Gastrocnemius medialis (tissue), 4 donors: ENCODE results near the gene PYY. TPM values are rescaled to one million over a fixed set of nuclear protein-coding genes. Genes with fewer than 3 reads are reported as not detected.
"Not testable (repeated sequence)": the region's sequence is repeated elsewhere in the genome, so short reads cannot be mapped to it uniquely, and the experiment has no call there.

Source experiments
- ATAC-seq, 2 donors: fragments of 150-250 bp; one replicate each; pipeline ENCODE4 v1.9.1; 2016
- DNase-seq, 2 donors: peaks; one replicate each; pipeline ENCODE4 v3.0.0-alpha.2; 2019
- H3K27ac ChIP-seq, 4 donors: fragments of 200-600 bp; sonication (generic); 1 replicate in 1 of 4; 2 replicates in 3 of 4; pipeline ENCODE4 v1.5.1; 2016 to 2018; ENCODE audit warnings: mild to moderate bottlenecking in 2 of 4, moderate library complexity in 1 of 4
- H3K27me3 ChIP-seq, 3 donors: fragments of 200-600 bp; sonication (generic) in 2 of 3; 1 replicate in 1 of 3; 2 replicates in 2 of 3; pipeline versions ENCODE4 v1.5.1 to v1.6.0; 2016 to 2019; ENCODE audit warnings: mild to moderate bottlenecking in 1 of 3, moderate library complexity in 1 of 3
- H3K36me3 ChIP-seq, 2 donors: fragments of 200-600 bp; sonication (generic) in 1 of 2; one replicate each; pipeline ENCODE4 v1.5.1; 2017 to 2018
- H3K4me1 ChIP-seq, 2 donors: fragments of 200-600 bp; sonication (generic) in 1 of 2; one replicate each; pipeline ENCODE4 v1.5.1; 2016 to 2017; ENCODE audit warnings: mild to moderate bottlenecking in 2 of 2
- H3K4me3 ChIP-seq, 4 donors: fragments of 200-600 bp; sonication (generic) in 3 of 4; 1 replicate in 1 of 4; 2 replicates in 3 of 4; pipeline ENCODE4 v1.5.1; 2016 to 2019; ENCODE audit warnings: mild to moderate bottlenecking in 2 of 4
- H3K9me3 ChIP-seq, 3 donors: fragments of 200-600 bp; sonication (generic) in 2 of 3; 1 replicate in 1 of 3; 2 replicates in 2 of 3; pipeline ENCODE4 v1.5.1; 2016 to 2019
- POLR2A ChIP-seq, 2 donors: fragments of 450-650 bp; IDR thresholded peaks; one replicate each; pipeline ENCODE4 v1.6.1; 2017; ENCODE audit warnings: antibody characterized with exemption in 2 of 2, mild to moderate bottlenecking in 2 of 2, moderate library complexity in 2 of 2
- in situ Hi-C, 4 donors: fragments of 200-750 bp; cut with MboI; loops; one replicate each; pipeline versions ENCODE4 v1.15.0 to v1.8.0; 2017; ENCODE audit warnings: low sequenced_read_pairs in 4 of 4
- intact Hi-C: fragments of 100-400 bp; cut with DNase I; formaldehyde crosslinking; loops from one replicate; pipeline ENCODE4 v1.15.1; 2023; ENCODE audit warnings: low total_unique reads
- total RNA-seq, 4 donors: library from RNA; depleted of rRNA; stranded (reverse); fragments of >200 nt; gene quantifications; one replicate each; pipeline versions ENCODE4 v1.1.0 to v1.2.3, GENCODE V29; 2016
- TF ChIP-seq, protein P1 (sequence below), 5 experiments: fragments of 450-650 bp in 3 of 5; fragments of 200-600 bp in 2 of 5; sonication (generic) in 2 of 5; IDR thresholded peaks in 4 of 5; conservative IDR thresholded peaks in 1 of 5; 1 replicate in 4 of 5; 2 replicates in 1 of 5; pipeline ENCODE4 v1.5.1; 2016 to 2019; ENCODE audit warnings: antibody characterized with exemption in 5 of 5, mild to moderate bottlenecking in 3 of 5, moderate library complexity in 3 of 5

Gene PYY
- total RNA-seq, 4 donors from 2014 or later, result not detected

DNA sequence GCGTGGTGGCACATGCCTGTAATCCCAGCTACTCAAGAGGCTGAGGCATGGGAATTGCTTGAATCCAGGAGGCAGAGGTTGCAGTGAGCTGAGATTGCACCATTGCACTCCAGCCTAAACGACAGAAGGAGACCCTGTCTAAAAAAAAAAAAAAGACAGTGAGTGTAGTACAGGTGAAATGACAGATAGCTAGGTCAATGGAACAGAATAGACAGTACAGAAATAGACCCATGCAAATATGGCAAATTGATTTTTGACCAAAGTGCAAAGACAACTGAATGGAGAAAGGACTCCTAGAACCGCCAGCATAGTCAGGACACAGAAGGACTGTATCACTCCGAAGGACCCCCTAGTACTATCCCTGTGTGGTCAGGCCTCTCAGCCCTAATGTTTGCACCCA lies 16.6 kb upstream of the PYY start:
- Histone ChIP-seq H3K4me3 (no peak overlapping the region), H3K27ac (no peak overlapping the region), H3K27me3 (peaks cover 0 to 13% (median 3%) of the 10 kb centered on the region in 3 donors), H3K9me3 (no peaks in the 10 kb centered on the region), H3K36me3 (no peaks in the 10 kb centered on the region), H3K4me1 (no peaks in the 10 kb centered on the region)
- intact Hi-C loops, result no loop called here
- ATAC-seq (no peak), DNase-seq (no peak)
- no peak for TF ChIP-seq POLR2A (IDR thresholded peaks at IDR 0.05)
- TF ChIP-seq, protein P1, sequence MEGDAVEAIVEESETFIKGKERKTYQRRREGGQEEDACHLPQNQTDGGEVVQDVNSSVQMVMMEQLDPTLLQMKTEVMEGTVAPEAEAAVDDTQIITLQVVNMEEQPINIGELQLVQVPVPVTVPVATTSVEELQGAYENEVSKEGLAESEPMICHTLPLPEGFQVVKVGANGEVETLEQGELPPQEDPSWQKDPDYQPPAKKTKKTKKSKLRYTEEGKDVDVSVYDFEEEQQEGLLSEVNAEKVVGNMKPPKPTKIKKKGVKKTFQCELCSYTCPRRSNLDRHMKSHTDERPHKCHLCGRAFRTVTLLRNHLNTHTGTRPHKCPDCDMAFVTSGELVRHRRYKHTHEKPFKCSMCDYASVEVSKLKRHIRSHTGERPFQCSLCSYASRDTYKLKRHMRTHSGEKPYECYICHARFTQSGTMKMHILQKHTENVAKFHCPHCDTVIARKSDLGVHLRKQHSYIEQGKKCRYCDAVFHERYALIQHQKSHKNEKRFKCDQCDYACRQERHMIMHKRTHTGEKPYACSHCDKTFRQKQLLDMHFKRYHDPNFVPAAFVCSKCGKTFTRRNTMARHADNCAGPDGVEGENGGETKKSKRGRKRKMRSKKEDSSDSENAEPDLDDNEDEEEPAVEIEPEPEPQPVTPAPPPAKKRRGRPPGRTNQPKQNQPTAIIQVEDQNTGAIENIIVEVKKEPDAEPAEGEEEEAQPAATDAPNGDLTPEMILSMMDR (IDR thresholded peaks at IDR 0.05 in 4 of 5, conservative IDR thresholded peaks at IDR 0.05 in 1 of 5), result no peak
- in situ Hi-C loops, result no loop called here

DNA sequence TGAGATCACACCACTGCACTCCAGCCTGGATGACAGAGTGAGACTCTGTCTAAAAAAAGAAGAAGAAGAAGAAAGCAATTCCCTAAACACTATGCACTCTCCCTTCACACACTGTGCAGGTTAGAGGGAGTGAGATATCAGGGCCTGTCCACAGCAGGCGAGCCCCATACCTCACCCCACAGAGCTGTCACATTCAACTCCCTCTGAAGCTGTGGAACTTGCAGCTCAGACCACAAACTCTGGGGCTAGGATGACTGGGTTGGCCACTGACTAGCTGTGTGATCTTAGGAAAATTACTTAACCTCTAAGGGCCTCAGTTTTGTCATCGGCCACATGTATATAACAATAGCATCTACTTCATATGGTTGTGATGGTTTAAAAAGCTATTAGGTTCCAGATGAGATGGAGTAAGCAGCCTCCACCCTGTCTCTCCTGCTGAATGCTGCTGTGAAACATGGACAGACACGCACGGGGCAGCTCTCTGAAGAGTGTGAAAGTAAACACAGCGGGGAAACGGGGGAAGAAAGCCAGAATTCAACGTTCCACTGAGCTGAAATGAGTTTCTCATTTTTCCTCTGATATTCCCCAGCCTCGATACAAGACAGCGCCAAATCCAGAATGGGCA lies 13.6 kb upstream of the PYY start:
- no peak for ATAC-seq
- intact Hi-C loops, result no loop called here

DNA sequence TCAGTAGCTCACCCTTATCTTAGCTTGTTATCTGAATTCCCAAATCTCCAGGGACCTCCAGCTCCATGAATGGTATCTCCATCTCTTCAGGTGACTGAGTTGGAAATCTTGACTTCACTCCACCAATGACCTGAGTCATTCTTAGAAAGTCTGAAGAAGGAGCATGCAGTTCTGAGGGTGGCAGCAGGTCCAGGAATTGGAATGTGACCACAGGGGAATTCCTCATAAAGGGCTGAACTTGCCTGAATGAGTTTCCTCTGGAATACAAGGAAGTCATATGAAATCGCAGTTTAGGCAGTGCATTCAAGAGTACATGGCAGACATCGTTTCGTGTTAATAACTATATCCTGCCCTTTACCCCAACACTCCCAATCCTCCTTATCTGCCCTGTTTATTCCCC lies 12.5 kb upstream of the PYY start:
- Histone ChIP-seq H3K4me3 (no peak overlapping the region), H3K9me3 (no peaks in the 10 kb centered on the region), H3K36me3 (no peaks in the 10 kb centered on the region), H3K27ac (no peak overlapping the region), H3K27me3 (peaks cover 0 to 3% (median 0%) of the 10 kb centered on the region in 3 donors), H3K4me1 (no peaks in the 10 kb centered on the region)
- DNase-seq (no peak), ATAC-seq (no peak)
- TF ChIP-seq POLR2A (IDR thresholded peaks at IDR 0.05), result no peak
- TF ChIP-seq, protein P1 (IDR thresholded peaks at IDR 0.05 in 4 of 5, conservative IDR thresholded peaks at IDR 0.05 in 1 of 5), result no peak
- in situ Hi-C loops (no loop called here), intact Hi-C loops (no loop called here)

More for the DNA sequence above, 13.6 kb upstream of the PYY start:
- H3K27ac ChIP-seq, result no peak overlapping the region
- in situ Hi-C loops, result no loop called here
- no peak overlapping the region for H3K4me3 ChIP-seq
- DNase-seq, result no peak
- no peaks in the 10 kb centered on the region for H3K9me3 ChIP-seq
- peaks cover 0 to 3% (median 0%) of the 10 kb centered on the region in 3 donors for H3K27me3 ChIP-seq
- H3K4me1 ChIP-seq, result no peaks in the 10 kb centered on the region
- no peaks in the 10 kb centered on the region for H3K36me3 ChIP-seq
- TF ChIP-seq, protein P1 (IDR thresholded peaks at IDR 0.05 in 4 of 5, conservative IDR thresholded peaks at IDR 0.05 in 1 of 5), result no peak
- no peak for TF ChIP-seq POLR2A (IDR thresholded peaks at IDR 0.05)

DNA sequence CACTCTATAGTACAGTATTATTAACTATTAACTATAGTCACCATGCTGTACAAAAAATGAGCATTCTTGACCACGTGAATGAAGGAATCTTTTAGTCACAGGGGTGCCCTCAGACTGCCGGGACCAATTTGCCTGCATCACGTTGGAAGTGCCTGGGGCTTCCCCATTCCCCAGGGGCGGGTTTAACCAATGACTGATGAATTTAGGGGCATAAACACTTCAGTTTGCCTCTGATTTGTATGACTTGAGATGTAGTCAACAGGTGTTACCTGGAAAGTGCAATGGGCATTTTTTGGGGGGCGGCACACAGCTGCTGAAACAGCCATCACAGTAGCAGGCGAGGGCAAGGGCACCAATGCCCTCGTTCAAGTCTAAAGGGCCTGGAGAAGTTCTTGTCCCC lies 8.7 kb upstream of the PYY start:
- Histone ChIP-seq H3K27me3 (peaks cover 0 to 3% (median 0%) of the 10 kb centered on the region in 3 donors), H3K4me1 (no peaks in the 10 kb centered on the region), H3K27ac (no peak overlapping the region), H3K36me3 (no peaks in the 10 kb centered on the region), H3K9me3 (no peaks in the 10 kb centered on the region), H3K4me3 (no peak overlapping the region)
- DNase-seq (no peak), ATAC-seq (no peak)
- in situ Hi-C loops (no loop called here), intact Hi-C loops (no loop called here)
- no peak for TF ChIP-seq POLR2A (IDR thresholded peaks at IDR 0.05)
- TF ChIP-seq, protein P1 (IDR thresholded peaks at IDR 0.05 in 4 of 5, conservative IDR thresholded peaks at IDR 0.05 in 1 of 5), result no peak

DNA sequence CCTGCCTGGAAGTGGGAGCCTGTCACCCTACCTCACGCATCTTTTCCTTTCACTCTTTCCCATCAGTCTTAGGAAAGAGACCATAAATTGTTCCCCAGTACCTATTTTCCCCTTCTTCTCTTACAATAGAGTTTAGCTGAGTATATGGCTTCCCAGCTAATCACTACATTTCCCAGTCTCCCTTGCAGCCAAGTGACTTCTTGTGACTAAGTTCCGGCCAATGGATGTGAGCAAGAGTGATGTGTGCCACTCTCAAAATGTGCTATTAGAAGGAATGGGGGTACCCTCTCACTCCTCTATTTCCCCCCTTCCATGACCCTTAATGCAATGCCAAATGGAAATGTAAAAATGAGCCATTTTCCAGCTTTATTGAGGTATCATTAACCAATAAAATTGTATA lies 8.2 kb upstream of the PYY start:
- Histone ChIP-seq H3K4me3 (no peak overlapping the region), H3K4me1 (no peaks in the 10 kb centered on the region), H3K27me3 (peaks cover 0 to 3% (median 0%) of the 10 kb centered on the region in 3 donors), H3K9me3 (no peaks in the 10 kb centered on the region), H3K36me3 (no peaks in the 10 kb centered on the region), H3K27ac (no peak overlapping the region)
- in situ Hi-C loops, result no loop called here
- ATAC-seq (no peak), DNase-seq (no peak)
- intact Hi-C loops, result no loop called here
- TF ChIP-seq POLR2A (IDR thresholded peaks at IDR 0.05), result no peak
- TF ChIP-seq, protein P1 (IDR thresholded peaks at IDR 0.05 in 4 of 5, conservative IDR thresholded peaks at IDR 0.05 in 1 of 5), result no peak

DNA sequence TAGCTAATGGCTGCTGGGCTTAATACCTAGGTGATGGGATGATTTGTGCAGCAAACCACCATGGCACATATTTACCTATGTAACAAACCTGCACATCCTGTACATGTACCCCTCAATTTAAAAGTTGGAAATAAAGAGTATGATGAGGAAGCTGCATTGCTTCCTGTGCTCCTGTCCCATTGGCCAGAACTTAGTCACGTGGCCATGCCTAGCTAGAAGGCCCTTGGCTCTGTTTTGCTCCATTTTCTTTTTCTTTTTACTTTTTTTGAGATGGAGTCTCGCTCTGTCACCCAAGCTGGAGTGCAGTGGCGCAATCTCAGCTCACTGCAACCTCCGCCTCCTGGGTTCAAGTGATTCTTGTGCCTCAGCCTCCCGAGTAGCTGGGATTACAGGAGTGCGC lies 7.6 kb upstream of the PYY start:
- H3K36me3 ChIP-seq, H3K4me1 ChIP-seq, intact Hi-C loops, H3K4me3 ChIP-seq, H3K27me3 ChIP-seq, in situ Hi-C loops, H3K27ac ChIP-seq, DNase-seq, H3K9me3 ChIP-seq, ATAC-seq: not testable (repeated sequence)
